Skin of body (tissue), 2 donors: Measurements from ENCODE around the gene DDX23. TPM values are rescaled to one million over a fixed set of nuclear protein-coding genes. Genes with fewer than 3 reads are reported as not detected.
"Not testable (repeated sequence)": the region's sequence is repeated elsewhere in the genome, so short reads cannot be mapped to it uniquely, and the experiment has no call there.

Experiments used
- DNase-seq: peaks from one replicate; lab custom pipeline; 2025; lab: John Stamatoyannopoulos, UW
- total RNA-seq: library from RNA; depleted of rRNA; stranded (reverse); fragments of >200 nt; gene quantifications from one replicate; pipeline ENCODE4 v1.2.3, GENCODE V29; 2014

DDX23 gene
- 43.3 TPM for total RNA-seq

DNA sequence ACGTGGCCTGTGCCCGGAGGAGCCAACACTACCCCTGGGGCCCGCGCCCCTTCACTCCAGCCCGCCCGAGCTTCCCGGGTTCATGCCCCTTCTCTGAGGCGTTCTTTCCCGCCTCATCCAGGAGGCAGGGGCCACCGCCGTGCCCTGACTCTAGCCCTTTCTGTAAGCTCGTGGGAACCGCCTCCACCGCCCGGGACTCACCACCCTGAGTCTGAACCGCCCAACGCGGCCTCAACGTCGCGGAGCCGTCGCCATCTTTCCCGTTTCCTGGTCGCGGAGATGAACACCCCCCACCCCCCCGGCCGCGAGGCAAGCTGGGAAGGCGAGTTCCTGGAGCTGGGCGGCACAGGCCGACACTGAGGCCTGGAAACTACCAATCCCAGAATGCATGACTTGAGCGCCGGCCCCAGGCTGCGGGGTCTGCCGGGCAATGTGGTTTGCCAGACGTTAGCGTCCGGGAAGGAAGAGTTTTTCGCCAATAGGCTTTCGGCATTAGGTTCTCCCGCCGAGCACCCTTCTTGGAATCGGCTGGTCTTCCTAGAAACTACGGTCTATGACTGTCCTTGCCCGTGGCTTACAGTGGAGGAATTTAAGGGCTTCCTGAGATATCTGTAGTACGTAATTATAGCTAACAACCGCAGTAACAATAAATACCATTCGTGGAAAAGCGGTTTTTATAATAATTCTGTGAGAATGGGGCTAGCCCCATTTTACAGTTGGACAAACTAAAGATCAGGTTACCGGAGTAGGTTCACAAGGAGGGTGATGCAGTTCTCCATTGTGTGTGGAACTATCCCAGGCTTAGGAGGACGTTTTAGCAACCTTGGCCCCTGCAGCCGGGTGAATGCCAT, at the start of gene DDX23:
Gene DDX23 (minus strand): TSS at position 281 of the 851 bp plus-strand sequence. CDS start 6,381 bp downstream, outside the sequence.
- DNase-seq: peak; percentile 96

DNA sequence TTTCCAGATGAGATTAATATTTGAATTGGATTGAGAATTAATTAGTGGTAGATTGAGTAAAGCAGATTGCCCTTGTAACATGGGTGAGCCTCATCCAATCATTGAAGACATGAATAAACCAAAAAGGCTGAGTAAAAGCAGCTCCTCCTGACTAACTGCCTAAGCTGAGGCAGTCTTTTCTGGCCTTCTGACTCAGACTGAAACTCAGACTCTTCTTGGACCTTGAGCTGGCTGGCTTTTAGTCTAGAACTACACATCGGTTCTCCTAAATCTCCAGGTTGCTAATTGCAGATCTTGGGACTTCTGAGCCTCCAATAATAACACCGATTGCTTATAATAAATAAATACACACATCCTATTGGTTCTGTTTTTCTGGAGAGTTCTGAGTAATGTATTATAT, 49.3 kb upstream of the DDX23 start:
- no peak for DNase-seq

DNA sequence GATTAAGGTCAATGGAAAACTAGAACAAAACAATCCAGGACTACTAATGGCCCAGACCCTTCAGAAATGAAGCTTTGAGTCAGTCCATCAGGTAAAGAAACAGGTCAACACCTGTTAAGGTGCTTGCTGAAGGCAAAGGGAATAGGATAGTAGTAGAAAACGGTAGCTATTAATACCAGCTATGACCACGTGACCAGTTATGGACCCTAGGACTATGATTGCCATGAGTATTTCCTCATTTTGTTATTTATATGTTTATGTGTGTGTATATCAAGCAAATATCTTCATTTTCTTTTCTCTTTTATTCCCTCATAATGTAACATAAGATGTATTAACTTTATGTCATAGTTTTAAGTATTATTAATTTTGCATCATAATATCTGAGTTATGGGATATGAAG, 47.7 kb upstream of the DDX23 start:
- DNase-seq: no peak

DNA sequence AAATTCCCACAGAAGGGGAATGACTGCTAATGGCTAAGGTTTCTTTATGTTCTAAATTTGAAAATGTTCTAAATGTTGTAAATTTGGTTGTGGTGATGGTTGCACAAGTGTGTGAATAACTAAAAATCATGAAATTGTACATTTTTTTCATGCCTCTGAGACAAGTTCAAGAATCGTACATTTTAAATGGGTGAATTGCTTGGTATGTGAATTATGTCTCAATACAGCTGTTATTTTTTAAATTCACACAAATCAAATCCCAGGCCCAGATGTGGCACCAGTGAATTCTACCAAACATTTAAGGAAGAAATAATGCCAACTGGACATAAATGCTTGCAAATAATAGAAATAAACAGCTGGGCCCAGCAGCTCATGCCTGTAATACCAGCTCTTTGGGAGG, 42.3 kb upstream of the DDX23 start:
- DNase-seq: no peak

DNA sequence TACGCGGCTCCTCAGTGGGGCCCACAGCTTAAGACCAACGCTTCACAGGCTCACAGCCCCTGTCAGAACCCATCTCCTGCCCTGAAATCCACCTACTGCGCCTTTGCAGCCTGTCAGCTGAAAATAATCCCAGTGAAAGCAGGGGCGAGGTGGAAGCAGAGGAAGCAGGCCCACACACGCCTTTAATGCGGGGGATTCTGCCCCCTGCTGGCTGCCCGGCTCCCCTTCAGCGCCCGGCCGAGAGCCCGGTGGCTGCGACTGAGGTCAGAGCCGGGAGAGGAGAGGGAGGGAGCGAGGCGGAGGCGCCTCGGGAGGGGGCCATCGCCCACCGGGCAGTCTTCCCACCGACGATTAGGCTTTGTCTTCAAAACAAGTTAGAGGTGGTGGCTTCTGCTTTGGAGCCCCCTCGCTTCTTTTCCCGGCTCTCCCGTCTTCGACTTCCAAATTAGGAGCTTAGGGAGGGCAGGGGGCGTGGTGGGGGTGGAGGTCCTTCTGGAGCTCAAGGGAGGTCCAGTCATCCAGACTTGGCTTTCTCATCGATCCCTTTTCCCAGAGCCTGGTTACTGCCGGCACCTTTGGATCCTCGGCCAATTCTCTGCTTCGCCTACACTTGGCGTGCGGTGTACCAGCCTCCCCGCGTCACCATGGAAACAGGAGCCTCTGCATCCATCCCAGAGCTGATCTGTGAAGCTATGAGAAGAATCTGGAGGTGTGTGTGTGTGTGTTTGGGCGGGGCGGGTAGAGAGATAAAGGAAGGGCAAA, 38.9 kb upstream of the DDX23 start:
- DNase-seq: peak; percentile 42

DNA sequence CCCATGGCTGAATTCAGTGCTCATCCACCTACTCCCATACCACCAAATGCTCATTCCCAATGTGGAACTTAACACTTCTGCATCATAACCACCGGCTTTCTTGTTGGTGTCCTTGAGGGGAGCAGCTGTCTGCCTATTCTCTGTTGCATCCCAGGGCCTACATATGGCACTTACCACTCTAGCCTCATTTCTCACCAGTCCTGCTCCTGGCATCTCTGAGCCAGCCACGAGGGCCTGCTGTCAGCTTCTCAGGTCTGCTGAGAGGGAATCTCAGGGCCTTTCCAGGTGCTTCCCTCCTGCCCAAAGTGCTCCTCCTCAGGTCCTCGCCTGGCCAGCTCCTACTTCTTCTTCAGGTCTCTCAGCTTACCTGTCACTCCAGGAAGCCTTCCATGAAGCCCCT, 37.7 kb upstream of the DDX23 start:
- DNase-seq: no peak

DNA sequence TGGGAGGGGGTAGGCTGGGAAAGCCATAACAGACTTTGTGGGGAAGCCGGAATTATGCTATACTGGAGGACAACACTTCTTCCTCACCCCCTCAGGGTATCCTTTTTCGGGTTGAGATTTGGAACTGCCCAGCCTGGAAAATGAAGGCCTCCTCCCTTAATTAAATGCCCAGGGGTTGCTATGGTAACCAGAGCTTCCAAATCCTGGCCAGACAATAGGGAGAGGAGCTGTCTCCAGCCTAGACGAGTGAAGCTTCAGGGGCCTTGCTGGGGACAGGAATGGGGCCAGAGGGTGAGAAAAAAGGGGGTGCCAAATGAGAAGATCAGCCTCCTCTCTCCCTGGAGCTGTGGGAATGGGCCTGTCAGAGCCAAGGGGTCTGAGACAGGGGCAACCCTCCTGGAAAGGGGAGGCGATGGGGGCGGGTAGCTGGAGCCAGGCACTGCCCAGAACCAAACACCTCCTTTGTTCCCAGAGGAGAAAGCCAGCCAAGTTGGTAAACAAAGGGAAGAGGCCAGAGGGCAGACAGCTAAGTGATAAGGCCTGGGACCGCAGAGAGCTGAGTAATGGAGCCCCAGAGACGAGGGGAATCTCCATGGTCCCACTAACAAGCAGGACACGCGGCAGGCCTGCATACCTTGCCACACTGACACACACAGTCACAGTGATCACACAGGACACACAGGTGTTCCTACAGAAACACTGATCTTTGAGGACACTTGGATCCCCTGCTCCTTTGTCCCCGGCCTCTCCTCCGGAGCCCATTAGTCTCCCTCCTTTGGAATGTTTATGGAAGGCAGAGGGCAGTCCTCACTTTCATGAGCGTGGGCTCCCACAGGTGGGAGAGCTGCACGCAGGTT, 31.6 kb upstream of the DDX23 start:
- DNase-seq: no peak

DNA sequence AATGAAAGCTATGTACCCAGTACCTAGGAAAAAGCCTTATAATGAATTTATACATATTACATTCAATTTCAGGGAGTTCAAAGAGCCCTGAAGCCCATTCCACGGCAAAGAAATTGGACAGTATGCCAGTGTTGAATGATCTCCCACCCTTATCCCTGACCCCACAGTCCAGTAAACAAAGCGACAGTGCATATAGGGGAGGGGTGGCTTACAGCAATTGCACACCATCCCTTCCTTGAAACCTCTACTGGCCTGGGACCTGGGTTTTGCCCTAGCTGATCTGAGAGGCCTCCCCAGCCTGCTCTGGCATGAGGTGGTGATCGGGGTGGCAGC, 31.0 kb upstream of the DDX23 start:
- DNase-seq: no peak

DNA sequence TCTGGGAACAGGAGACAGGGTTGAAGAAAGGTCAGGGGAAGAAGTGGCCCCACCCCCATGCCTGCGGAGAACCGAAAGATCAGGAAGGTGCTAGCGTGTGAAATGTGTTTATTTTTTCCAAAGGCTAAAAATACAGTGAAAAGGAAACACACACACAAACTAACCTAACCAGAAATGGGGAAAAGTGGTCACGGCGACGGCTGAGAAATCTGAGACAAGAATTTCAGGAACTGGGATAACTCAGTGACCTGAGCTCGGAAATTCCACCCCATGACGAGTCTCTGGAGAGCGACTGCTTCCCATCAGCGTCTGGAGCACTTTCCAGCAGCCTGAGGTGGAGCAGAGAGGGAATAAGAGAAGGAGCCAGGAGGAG, 30.3 kb upstream of the DDX23 start:
- DNase-seq: no peak

DNA sequence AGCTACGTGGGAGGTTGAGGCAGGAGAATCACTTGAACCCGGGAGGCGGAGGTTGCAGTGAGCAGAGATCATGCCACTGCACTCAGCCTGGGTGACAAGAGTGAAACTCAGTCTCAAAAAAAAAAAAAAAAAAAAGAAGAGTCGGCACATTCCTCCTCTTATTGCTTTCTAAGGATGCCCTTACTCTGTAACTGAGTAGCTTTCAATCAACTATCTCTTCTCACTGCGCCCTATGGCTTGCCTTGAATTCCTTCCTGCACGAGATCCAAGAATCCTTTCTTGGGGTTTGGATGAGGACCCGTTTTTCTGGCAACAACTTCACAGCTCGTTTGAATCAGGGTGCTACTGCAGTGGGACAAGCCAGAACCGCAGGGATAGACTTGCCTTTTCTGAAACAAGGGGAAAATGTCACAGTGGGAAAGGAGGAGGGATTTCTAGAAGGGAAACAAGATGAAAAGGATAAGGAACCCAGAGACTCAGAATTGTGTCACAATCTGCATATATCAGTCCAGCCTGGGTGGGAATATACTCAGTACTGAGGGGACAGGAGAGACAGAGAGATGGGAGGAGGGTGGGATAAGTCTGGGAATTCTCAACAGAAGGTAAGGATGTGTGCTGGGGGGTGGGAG, 29.8 kb upstream of the DDX23 start:
- no peak for DNase-seq

DNA sequence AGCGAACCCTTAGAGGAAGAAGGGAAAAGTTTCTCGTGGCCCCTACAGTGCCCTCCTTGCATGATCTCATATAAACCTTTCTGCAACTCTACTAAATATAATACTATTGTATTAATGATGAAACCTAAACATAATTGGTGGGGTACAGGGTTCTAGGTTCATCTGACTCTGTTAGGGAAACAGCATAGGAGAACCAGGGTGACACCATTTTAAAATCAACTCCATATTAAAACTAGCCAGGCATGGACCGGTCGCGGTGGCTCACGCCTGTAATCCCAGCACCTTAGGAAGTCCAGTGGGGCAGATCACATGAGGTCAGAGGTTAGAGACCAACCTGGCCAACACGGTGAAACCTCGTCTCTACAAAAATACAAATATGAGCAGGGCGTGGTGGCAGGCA, 28.7 kb upstream of the DDX23 start:
- DNase-seq: no peak

DNA sequence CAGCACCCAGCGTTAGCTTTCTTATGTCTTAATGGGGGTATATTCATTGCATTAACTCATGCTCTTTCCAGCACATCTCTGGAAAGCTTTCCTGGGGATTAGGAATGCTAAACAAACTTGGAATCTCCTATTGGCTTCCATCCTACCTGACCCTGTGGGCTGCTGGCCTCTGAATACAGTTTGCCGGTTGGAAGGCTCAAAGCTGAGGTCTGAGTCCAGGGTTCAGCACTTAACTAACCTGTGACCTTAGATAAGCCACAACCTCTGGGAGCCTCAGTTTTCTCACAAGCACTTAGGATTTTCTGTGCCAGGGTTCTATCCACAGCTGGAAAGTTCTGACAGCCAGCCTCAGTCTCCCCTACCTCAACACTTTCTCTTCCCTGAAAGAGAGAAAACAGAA, 26.6 kb upstream of the DDX23 start:
- DNase-seq: no peak

DNA sequence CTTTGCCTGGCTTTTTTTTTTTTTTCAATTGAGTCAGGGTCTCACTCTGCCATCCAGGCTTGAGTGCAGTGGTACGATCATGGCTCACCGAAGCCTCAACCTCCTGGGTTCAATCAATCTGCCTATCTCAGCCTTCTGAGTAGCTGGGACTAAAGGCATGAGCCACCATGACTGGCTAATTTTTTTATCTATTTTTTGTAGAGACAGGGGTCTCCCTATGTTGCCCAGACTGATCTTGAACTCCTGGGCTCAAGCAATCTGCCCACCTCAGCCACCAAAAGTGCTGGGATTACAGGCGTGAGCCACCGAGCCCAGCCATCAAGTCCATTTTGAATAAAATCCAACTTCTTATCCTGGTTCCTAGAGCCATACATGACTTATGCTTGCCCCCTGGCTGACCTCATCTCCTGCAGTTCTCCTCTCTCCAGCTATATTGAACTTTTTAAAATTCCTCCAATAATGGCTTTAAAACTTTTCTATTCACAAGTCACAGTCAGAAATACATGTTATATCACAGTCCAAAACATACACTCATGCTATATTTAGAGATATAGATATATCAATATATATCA, 24.1 kb upstream of the DDX23 start:
- DNase-seq: no peak

DNA sequence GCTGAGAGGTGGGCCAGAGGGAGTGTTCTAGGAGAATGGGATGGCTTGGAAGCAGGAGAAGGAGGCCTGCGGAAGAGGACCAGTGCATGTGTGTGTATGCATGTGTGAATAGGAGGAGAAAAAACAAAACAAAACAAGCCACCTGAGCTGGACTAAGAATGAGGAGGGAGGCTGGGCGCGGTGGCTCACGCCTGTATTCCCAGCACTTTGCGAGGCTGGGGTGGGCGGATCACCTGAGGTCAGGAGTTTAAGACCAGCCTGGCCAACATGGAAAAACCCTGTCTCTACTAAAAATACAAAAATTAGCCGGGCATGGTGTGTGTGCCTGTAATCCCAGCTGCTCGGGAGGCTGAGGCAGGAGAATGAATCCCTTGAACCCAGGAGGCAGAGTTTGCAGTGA, 21.6 kb upstream of the DDX23 start:
- DNase-seq: not testable (repeated sequence)

DNA sequence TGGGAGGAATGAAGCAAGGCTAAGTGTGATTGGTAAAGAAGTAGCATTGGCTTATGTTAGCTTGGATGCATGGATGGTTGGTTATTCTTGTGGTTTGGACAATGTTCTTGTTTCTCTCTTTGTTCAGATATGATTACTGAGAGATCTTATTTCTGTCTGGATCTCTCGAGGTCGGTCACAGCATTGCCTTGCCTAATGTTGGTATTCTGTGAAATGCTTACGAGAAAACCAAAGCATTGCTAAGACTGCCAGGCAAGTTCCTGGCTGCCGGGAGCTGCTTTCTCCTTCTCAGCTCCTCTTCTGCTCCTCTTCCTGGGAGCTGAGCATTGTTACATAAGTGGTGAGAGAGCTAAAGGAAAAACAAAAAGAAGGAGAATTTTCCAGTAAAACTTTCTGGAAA, 21.1 kb upstream of the DDX23 start:
- DNase-seq: no peak

DNA sequence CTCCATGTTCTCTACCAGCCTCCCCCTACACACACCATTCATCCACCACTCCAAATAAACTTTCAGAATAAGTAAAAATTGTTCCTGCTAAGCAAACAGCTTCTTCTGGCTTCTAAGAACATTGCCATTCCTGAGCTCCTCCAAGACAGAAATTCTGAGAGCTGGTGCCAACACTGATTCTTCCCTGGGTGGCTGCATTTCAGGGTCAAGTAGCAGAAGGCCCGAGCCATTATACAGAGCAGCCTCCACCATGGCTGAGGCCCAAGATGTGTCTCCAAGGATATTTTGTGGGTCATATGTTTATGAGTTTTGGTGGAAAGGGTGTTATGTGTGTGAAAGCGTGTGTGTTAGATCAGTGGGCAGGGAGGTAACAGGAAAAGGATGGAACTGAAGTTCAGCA, 17.2 kb upstream of the DDX23 start:
- no peak for DNase-seq

DNA sequence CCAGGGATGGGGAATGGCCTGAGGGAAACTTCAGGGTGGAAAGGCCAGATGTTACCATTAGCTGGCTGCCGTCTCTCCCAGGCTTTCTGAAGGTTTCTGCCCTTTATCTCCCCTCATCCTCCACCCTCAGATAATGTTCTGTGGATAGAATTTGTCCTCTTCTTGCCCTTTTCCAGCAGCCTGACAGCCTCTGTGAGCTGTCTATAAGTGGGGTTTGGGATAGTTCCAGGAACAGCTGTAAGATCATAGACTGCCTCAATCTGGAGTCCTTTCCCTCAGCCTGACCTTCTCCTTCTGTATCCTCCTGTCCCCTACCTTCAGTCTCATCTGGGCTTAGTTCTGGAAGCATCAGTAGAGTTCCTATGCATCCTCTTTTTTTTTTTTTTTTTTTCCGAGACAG, 16.5 kb upstream of the DDX23 start:
- no peak for DNase-seq

DNA sequence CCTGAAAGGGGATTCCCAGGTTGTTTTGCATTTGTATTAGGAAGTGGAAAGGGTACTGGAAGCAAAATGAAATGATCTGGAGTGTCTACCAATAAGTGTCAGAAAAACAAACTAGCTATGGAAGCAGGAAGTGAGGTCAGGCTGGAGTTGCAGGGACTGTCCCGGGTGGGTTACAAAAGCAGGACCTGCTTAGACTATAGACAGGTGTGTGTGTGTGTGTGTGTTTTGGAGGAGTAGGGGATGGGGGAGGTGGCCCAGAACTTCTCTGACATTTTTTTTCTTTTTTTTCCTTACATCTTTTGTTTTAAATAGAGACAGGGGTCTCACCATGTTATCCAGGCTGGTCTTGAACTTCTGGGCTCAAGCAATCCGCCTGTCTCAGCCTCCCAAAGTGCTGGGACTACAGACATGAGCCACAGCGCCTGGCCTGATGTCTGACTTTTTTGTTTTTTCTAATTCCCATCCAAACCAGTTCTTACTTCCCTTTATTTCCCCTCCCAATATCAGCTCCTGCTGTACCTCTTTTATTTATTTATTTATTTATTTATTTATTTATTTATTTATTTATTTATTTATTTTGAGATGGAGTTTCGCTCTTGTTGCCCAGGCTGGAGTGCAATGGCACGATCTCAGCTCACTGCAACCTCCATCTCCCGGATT, 14.2 kb upstream of the DDX23 start:
- DNase-seq: no peak

DNA sequence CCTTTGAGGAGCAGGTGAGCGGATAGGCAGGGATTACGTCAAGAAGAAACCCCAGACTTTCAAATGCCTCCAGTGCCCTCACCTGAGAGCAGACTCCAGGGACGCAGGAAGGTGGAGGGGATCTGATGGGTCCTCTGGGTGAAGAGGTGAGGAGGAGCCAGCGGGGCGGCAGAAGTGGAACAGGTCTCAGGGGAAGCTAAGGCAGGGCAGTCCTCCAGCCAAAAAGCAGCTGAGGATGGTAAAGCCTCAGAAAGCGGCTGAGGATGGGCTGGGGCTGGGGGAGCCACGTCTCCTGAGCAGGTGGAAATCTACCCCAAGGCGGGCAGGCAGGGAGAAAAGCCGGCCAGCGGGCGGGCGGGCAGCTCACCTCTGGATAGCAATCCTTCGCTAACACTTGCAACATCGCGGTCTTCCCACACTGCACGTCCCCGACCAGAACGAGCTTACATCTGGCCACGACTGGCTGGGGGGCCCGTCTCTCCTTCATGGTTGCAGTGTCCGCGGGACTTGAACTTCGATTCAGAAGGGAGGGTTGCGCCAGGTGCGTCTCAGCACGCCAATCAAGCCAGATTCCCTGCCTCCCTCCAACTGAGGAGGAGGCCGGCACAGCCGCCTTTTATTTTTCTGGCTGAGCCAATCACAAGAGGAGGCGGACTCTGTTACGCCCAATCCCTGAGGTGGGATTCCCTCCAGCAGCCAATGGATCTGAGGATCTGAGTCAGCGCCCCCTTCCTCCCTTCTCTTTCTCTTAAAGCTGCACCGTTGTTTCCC, 13.5 kb upstream of the DDX23 start, which contains the start of gene RND1:
Gene RND1 (minus strand): TSS at position 590 of the 771 bp plus-strand sequence. CDS start 103 bp downstream, at position 487.
- peak; percentile 88 for DNase-seq

DNA sequence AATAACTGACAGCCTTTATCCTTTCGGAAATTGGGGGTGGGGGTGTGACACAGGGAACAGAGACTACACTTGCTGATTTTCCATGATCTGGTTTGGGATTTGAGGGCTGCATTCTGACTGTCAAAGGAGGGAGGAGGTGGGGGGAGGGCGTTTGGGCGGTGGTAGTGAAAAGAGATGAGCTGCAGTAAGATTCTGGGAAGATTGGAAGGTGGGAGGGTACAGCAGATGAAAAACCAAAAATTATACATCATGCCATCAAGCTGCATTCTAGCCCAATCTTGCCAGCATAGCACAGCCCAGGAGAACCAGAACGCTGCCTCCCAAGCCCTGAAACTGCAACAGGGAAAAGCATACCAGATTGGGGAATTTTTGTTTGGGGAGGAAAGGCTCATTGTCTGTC, 11.3 kb upstream of the DDX23 start:
- no peak for DNase-seq
